ENCODE results near the gene A3GALT2.
"Not testable (repeated sequence)": the region's sequence is repeated elsewhere in the genome, so short reads cannot be mapped to it uniquely, and the experiment has no call there.

A3GALT2 gene

DNA sequence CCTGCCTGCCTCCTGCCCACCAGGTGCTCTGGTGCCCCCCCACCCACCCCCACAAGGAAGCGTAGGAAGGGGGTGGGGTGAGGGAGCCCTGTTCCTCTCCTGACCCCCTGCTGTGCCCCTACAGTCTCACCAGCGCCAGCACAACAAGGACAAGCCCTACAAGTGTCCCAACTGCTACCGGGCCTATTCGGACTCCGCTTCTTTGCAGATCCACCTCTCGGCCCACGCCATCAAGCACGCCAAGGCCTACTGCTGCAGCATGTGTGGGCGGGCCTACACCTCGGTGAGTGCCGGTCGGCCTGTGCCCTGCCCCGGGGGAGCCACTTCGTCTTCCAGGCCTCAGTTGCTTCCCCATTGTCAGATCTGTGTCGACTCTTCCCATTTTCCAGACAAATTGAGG lies 25.9 kb downstream of the A3GALT2 start:
- Histone ChIP-seq H3K4me1 (ENCODE audit: control insufficient read depth in 1 of 2, insufficient read depth in 2 of 2, low read length in 2 of 2) (peaks cover 5 to 8% of the 10 kb centered on the region in 2 donors), H3K4me3 (ENCODE audit: low read depth in 1 of 2, low read length in 2 of 2) (no peak overlapping the region), H3K36me3 (ENCODE audit: control insufficient read depth in 1 of 2, insufficient read depth in 2 of 2, low read length in 2 of 2) (peaks cover 0 to 36% of the 10 kb centered on the region in 2 donors), H3K9me3 (ENCODE audit: control insufficient read depth in 1 of 2, low read length in 2 of 2) (no peaks in the 10 kb centered on the region), H3K27me3 (ENCODE audit: control insufficient read depth in 1 of 2, insufficient read depth in 2 of 2, low read length in 2 of 2) (no peaks in the 10 kb centered on the region), H3K27ac (ENCODE audit: low read depth, low read length) (no peak overlapping the region), H3K9ac (ENCODE audit: low read depth in 1 of 2, low read length in 2 of 2) (no peak overlapping the region)

DNA sequence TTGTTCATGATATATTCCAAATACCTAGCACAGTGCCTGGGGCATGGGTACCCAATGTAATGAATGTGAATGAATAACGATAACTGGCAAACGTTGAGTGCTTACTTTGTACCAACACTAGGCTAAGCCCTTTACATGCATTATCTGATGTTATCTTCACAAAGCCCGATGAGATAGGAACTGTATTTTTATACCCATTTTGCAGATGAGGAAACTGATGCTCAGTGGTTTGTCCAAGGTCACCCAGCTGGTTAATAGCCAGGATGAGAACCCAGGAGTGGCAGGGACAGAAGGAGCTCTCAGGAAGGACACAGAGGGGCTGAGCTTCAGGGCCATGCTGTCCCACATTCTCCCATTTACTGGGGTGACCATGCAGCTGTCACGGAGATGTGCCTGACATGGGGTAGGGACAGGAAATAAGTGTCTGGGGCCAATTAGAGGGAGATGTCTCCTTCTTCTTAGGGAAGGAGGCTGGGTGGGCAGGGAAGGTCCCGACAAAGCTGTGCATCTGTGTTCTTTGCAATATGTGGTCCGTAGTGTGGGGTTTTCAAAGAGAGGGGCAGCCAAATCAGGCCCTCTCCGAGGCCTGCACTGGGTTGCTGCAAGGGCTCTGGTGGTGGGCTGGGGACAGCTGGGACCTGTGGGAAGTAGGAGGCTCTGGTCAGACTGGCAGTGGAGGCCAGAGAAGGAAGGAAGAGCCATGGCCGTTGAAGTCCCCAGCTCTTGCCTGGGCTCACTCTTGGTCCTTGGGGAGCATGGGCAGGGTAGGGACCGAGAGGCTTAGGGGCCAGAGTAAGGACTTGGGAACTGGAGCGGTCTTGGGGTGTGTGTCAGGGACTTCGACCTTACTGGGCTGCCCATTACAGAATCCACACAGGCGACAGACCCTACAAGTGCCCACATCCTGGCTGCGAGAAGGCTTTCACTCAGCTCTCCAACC lies 26.6 kb downstream of the A3GALT2 start:
- no peak overlapping the region for H3K4me3 ChIP-seq (ENCODE audit: low read depth in 1 of 2, low read length in 2 of 2)
- H3K9me3 ChIP-seq (ENCODE audit: control insufficient read depth in 1 of 2, low read length in 2 of 2): no peaks in the 10 kb centered on the region
- no peak overlapping the region for H3K9ac ChIP-seq (ENCODE audit: low read depth in 1 of 2, low read length in 2 of 2)
- no peaks in the 10 kb centered on the region for H3K27me3 ChIP-seq (ENCODE audit: control insufficient read depth in 1 of 2, insufficient read depth in 2 of 2, low read length in 2 of 2)
- peaks cover 5 to 8% of the 10 kb centered on the region in 2 donors for H3K4me1 ChIP-seq (ENCODE audit: control insufficient read depth in 1 of 2, insufficient read depth in 2 of 2, low read length in 2 of 2)
- H3K27ac ChIP-seq (ENCODE audit: low read depth, low read length): no peak overlapping the region
- H3K36me3 ChIP-seq (ENCODE audit: control insufficient read depth in 1 of 2, insufficient read depth in 2 of 2, low read length in 2 of 2): peaks cover 6 to 35% of the 10 kb centered on the region in 2 donors

DNA sequence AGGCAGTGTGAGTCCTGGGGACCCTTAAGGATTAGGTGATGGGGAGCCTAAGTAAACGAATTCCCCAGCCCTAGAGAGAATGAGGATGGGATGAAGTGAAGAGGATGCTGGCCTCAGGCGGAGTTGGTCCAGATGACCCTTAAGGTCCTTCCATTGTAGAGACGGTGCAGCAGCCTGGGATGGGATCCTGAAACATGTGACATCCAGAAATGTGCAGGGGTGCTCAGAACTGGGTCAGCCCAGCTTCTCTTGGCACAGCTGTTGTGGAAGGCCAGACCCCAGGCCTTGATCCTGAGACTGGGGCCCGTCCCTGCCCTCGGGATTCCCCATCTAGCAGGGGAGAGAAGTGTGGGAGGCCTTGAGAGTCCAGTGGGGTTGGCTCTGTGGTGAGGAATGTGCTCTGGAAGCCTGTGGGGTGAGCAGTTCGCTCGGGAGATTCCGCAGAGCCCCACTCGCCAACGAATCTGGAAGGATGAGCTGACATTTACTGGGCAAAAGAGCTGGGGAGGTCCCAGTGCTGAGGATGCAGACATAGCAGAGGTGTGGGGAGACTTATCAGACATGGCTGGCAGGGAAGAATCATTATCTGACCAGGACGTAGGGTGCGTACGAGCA lies 28.1 kb downstream of the A3GALT2 start:
- Histone ChIP-seq H3K4me1 (ENCODE audit: control insufficient read depth in 1 of 2, insufficient read depth in 2 of 2, low read length in 2 of 2) (peaks cover 0 to 4% of the 10 kb centered on the region in 2 donors), H3K36me3 (ENCODE audit: control insufficient read depth in 1 of 2, insufficient read depth in 2 of 2, low read length in 2 of 2) (peaks cover 7 to 34% of the 10 kb centered on the region in 2 donors), H3K9ac (ENCODE audit: low read depth in 1 of 2, low read length in 2 of 2) (no peak overlapping the region), H3K9me3 (ENCODE audit: control insufficient read depth in 1 of 2, low read length in 2 of 2) (no peaks in the 10 kb centered on the region), H3K27me3 (ENCODE audit: control insufficient read depth in 1 of 2, insufficient read depth in 2 of 2, low read length in 2 of 2) (no peaks in the 10 kb centered on the region), H3K27ac (ENCODE audit: low read depth, low read length) (no peak overlapping the region), H3K4me3 (ENCODE audit: low read depth in 1 of 2, low read length in 2 of 2) (no peak overlapping the region)

GRCh38 chr1:33290615-33291014 lies 30.3 kb downstream of the A3GALT2 start:
- H3K9ac ChIP-seq (ENCODE audit: low read depth in 1 of 2, low read length in 2 of 2); H3K27me3 ChIP-seq (ENCODE audit: control insufficient read depth in 1 of 2, insufficient read depth in 2 of 2, low read length in 2 of 2); H3K9me3 ChIP-seq (ENCODE audit: control insufficient read depth in 1 of 2, low read length in 2 of 2); H3K4me3 ChIP-seq (ENCODE audit: low read depth in 1 of 2, low read length in 2 of 2); H3K27ac ChIP-seq (ENCODE audit: low read depth, low read length); H3K4me1 ChIP-seq (ENCODE audit: control insufficient read depth in 1 of 2, insufficient read depth in 2 of 2, low read length in 2 of 2): not testable (repeated sequence)
- peaks cover 7 to 30% of the 10 kb centered on the region in 2 donors for H3K36me3 ChIP-seq (ENCODE audit: control insufficient read depth in 1 of 2, insufficient read depth in 2 of 2, low read length in 2 of 2)

- H3K4me1 ChIP-seq (ENCODE audit: control insufficient read depth in 1 of 2, insufficient read depth in 2 of 2, low read length in 2 of 2): no peaks in the 10 kb centered on the region
- H3K36me3 ChIP-seq (ENCODE audit: control insufficient read depth in 1 of 2, insufficient read depth in 2 of 2, low read length in 2 of 2): peaks cover 7 to 26% of the 10 kb centered on the region in 2 donors
- no peak overlapping the region for H3K9ac ChIP-seq (ENCODE audit: low read depth in 1 of 2, low read length in 2 of 2)
- no peak overlapping the region for H3K4me3 ChIP-seq (ENCODE audit: low read depth in 1 of 2, low read length in 2 of 2)
- H3K9me3 ChIP-seq (ENCODE audit: control insufficient read depth in 1 of 2, low read length in 2 of 2): no peaks in the 10 kb centered on the region
- no peak overlapping the region for H3K27ac ChIP-seq (ENCODE audit: low read depth, low read length)
- no peaks in the 10 kb centered on the region for H3K27me3 ChIP-seq (ENCODE audit: control insufficient read depth in 1 of 2, insufficient read depth in 2 of 2, low read length in 2 of 2)
These were observed 31.1 kb downstream of the A3GALT2 start for GRCh38 chr1:33289858-33290154.

DNA sequence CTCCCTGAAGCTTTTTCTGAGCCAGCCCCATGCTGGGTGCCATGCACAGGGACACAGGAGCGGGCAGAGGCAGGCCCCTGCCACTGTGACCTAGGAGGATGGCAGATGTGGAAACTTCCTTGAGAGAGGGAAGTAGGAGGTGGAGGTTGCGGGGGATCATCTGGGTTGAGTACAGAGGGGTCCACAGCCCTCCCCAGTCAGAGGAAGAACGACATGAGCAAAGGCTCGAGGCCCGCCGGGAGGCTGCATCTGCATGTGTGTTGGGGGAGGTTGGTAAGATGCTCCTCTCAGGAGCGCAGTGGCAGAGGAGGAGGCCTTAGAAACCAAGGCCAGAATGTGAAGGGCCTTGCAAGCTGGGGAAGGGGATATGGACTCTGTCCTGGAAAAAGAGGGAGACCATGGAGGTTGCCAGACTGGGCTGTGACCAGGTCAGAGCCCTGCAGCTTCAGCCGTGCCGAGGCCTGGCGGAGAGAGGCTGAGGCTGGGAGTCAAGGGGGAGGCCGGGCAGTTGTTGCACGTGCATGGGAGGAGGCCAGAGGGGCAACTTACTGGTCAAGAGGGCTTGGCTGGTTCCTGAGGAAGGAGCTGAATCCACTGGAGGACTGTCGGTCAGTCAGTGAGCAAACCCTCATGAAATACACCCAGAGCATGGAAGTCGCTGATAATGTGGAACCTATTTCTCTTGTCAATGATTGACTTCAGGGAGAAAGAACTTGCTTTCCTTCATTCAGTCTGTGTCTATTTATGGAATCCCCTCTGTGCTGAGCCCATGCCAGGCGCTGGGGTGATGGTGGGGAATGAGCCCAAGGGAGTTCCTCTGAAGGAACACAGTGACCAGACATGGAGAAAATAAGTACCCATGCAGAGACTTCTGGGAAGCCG lies 31.7 kb downstream of the A3GALT2 start:
- Histone ChIP-seq H3K27ac (ENCODE audit: low read depth, low read length) (no peak overlapping the region), H3K9me3 (ENCODE audit: control insufficient read depth in 1 of 2, low read length in 2 of 2) (no peaks in the 10 kb centered on the region), H3K36me3 (ENCODE audit: control insufficient read depth in 1 of 2, insufficient read depth in 2 of 2, low read length in 2 of 2) (peaks cover 7 to 27% of the 10 kb centered on the region in 2 donors), H3K4me3 (ENCODE audit: low read depth in 1 of 2, low read length in 2 of 2) (no peak overlapping the region), H3K4me1 (ENCODE audit: control insufficient read depth in 1 of 2, insufficient read depth in 2 of 2, low read length in 2 of 2) (no peaks in the 10 kb centered on the region), H3K27me3 (ENCODE audit: control insufficient read depth in 1 of 2, insufficient read depth in 2 of 2, low read length in 2 of 2) (no peaks in the 10 kb centered on the region), H3K9ac (ENCODE audit: low read depth in 1 of 2, low read length in 2 of 2) (no peak overlapping the region)

DNA sequence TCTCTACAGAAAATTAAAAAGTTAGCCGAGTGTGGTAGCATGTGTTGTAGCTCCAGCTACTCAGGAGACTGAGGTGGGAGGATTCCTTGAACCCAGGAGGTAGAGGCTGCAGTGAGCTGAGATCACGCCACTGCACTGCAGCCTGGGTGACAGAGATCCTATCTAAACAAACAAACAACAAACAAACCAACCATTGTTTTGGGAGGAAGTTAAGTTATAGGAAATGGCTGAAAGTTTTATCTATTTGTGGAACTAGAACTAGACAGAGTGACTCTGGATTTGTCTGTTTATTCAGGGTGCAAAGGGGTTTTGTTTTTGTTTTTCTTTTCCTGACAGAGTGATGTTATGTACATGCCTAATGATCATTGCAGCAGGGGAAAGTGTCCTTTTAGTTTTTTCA lies 33.6 kb downstream of the A3GALT2 start:
- no peaks in the 10 kb centered on the region for H3K27me3 ChIP-seq (ENCODE audit: control insufficient read depth in 1 of 2, insufficient read depth in 2 of 2, low read length in 2 of 2)
- H3K9ac ChIP-seq (ENCODE audit: low read depth in 1 of 2, low read length in 2 of 2): no peak overlapping the region
- H3K4me1 ChIP-seq (ENCODE audit: control insufficient read depth in 1 of 2, insufficient read depth in 2 of 2, low read length in 2 of 2): no peaks in the 10 kb centered on the region
- H3K9me3 ChIP-seq (ENCODE audit: control insufficient read depth in 1 of 2, low read length in 2 of 2): no peaks in the 10 kb centered on the region
- no peak overlapping the region for H3K4me3 ChIP-seq (ENCODE audit: low read depth in 1 of 2, low read length in 2 of 2)
- H3K36me3 ChIP-seq (ENCODE audit: control insufficient read depth in 1 of 2, insufficient read depth in 2 of 2, low read length in 2 of 2): peaks cover 7 to 33% of the 10 kb centered on the region in 2 donors
- no peak overlapping the region for H3K27ac ChIP-seq (ENCODE audit: low read depth, low read length)

GRCh38 chr1:33286451-33287185 lies 34.3 kb downstream of the A3GALT2 start:
- Histone ChIP-seq H3K27me3 (ENCODE audit: control insufficient read depth in 1 of 2, insufficient read depth in 2 of 2, low read length in 2 of 2) (no peaks in the 10 kb centered on the region), H3K4me3 (ENCODE audit: low read depth in 1 of 2, low read length in 2 of 2) (no peak overlapping the region), H3K9me3 (ENCODE audit: control insufficient read depth in 1 of 2, low read length in 2 of 2) (no peaks in the 10 kb centered on the region), H3K27ac (ENCODE audit: low read depth, low read length) (no peak overlapping the region), H3K9ac (ENCODE audit: low read depth in 1 of 2, low read length in 2 of 2) (no peak overlapping the region), H3K4me1 (ENCODE audit: control insufficient read depth in 1 of 2, insufficient read depth in 2 of 2, low read length in 2 of 2) (no peaks in the 10 kb centered on the region), H3K36me3 (ENCODE audit: control insufficient read depth in 1 of 2, insufficient read depth in 2 of 2, low read length in 2 of 2) (peaks cover 11 to 40% of the 10 kb centered on the region in 2 donors)

- no peaks in the 10 kb centered on the region for H3K4me1 ChIP-seq (ENCODE audit: control insufficient read depth in 1 of 2, insufficient read depth in 2 of 2, low read length in 2 of 2)
- peaks cover 9 to 42% of the 10 kb centered on the region in 2 donors for H3K36me3 ChIP-seq (ENCODE audit: control insufficient read depth in 1 of 2, insufficient read depth in 2 of 2, low read length in 2 of 2)
- no peak overlapping the region for H3K4me3 ChIP-seq (ENCODE audit: low read depth in 1 of 2, low read length in 2 of 2)
- no peak overlapping the region for H3K27ac ChIP-seq (ENCODE audit: low read depth, low read length)
- H3K9ac ChIP-seq (ENCODE audit: low read depth in 1 of 2, low read length in 2 of 2): no peak overlapping the region
- H3K27me3 ChIP-seq (ENCODE audit: control insufficient read depth in 1 of 2, insufficient read depth in 2 of 2, low read length in 2 of 2): no peaks in the 10 kb centered on the region
- no peaks in the 10 kb centered on the region for H3K9me3 ChIP-seq (ENCODE audit: control insufficient read depth in 1 of 2, low read length in 2 of 2)
These were observed 36.8 kb downstream of the A3GALT2 start for GRCh38 chr1:33284049-33284448.
